Measurements from ENCODE around the gene NAA20. TPM values are rescaled to one million over a fixed set of nuclear protein-coding genes. Genes with fewer than 3 reads are reported as not detected.

Gene NAA20
- total and polyA plus RNA-seq, 7 donors: 26.3 to 74.2 (median 44.9) TPM

GRCh38 chr20:19969106-19969505 lies 48.1 kb upstream of the NAA20 start:
- no peaks in the 10 kb centered on the region for H3K9me3 ChIP-seq
- no peaks in the 10 kb centered on the region for H3K27me3 ChIP-seq
- H3K4me1 ChIP-seq: peaks cover 0 to 27% (median 17%) of the 10 kb centered on the region in 4 donors
- WGBS, 2 donors: 89 to 92% methylated on average over 5 of the region's 5 CpGs
- TF ChIP-seq EP300 (IDR thresholded peaks at IDR 0.05) (no peak), POLR2AphosphoS5 (IDR thresholded peaks at IDR 0.05) (no peak), POLR2A (IDR thresholded peaks at IDR 0.05) (no peak)
- TF ChIP-seq, protein P1, sequence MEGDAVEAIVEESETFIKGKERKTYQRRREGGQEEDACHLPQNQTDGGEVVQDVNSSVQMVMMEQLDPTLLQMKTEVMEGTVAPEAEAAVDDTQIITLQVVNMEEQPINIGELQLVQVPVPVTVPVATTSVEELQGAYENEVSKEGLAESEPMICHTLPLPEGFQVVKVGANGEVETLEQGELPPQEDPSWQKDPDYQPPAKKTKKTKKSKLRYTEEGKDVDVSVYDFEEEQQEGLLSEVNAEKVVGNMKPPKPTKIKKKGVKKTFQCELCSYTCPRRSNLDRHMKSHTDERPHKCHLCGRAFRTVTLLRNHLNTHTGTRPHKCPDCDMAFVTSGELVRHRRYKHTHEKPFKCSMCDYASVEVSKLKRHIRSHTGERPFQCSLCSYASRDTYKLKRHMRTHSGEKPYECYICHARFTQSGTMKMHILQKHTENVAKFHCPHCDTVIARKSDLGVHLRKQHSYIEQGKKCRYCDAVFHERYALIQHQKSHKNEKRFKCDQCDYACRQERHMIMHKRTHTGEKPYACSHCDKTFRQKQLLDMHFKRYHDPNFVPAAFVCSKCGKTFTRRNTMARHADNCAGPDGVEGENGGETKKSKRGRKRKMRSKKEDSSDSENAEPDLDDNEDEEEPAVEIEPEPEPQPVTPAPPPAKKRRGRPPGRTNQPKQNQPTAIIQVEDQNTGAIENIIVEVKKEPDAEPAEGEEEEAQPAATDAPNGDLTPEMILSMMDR (IDR thresholded peaks at IDR 0.05): no peak
- no peak overlapping the region for H3K4me3 ChIP-seq
- no peak for DNase-seq
- peak overlapping the region in 2 of 4 donors; percentile 1 to 35 for H3K27ac ChIP-seq
- H3K36me3 ChIP-seq: peaks cover 0 to 21% (median 4%) of the 10 kb centered on the region in 4 donors
- intact Hi-C loops (cut with DNase I): loop anchor here (5.0 kb wide), 1 partner anchor 33 kb away; no protein-coding TSS in a partner anchor

- intact Hi-C loops (cut with DNase I): loop anchor here (5.0 kb wide), 2 partner anchors 32 to 33 kb away; no protein-coding TSS in a partner anchor
- peaks cover 0 to 21% (median 4%) of the 10 kb centered on the region in 4 donors for H3K36me3 ChIP-seq
Measured at GRCh38 chr20:19969507-19970255, 47.5 kb upstream of the NAA20 start.

DNA sequence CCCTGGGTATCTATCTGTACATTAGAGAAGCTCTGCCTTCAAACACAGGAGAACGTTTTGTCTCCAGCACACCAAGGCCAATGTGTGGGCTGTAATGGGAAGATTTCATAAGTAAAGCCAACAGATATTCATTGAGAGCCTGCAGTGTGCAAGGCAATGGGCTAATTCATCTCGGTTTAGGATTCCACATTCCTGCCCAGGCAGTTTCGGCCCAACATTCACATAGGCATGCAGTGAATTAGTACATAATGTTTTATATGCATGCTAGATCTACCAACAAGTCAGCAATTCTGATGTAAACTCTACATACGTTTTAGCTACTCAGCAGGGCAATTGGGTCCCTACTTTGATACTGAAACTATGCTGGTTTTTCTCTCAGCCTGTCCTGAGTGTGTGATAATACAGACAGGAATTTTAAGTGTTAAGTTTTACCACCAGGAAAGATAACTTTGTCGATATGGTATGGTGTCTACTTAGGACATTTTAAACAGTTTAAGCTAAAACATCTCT lies 46.9 kb upstream of the NAA20 start:
- intact Hi-C loops (cut with DNase I): loop anchor here (5.0 kb wide), 1 partner anchor 33 kb away; no protein-coding TSS in a partner anchor
- Histone ChIP-seq H3K9me3 (no peaks in the 10 kb centered on the region), H3K27ac (peak overlapping the region in 1 of 4 donors; percentile 13), H3K27me3 (no peaks in the 10 kb centered on the region), H3K4me1 (peaks cover 0 to 34% (median 18%) of the 10 kb centered on the region in 4 donors), H3K4me3 (no peak overlapping the region), H3K36me3 (peaks cover 0 to 21% (median 4%) of the 10 kb centered on the region in 4 donors)
- 77 to 83% methylated on average over 5 of the region's 5 CpGs for WGBS, 2 donors
- TF ChIP-seq EP300 (IDR thresholded peaks at IDR 0.05) (no peak), POLR2AphosphoS5 (IDR thresholded peaks at IDR 0.05) (no peak), POLR2A (IDR thresholded peaks at IDR 0.05) (no peak)
- TF ChIP-seq, protein P1 (IDR thresholded peaks at IDR 0.05): no peak
- DNase-seq: no peak

More at GRCh38 chr20:19969507-19970255, 47.5 kb upstream of the NAA20 start:
- H3K4me3 ChIP-seq: no peak overlapping the region
- H3K27me3 ChIP-seq: no peaks in the 10 kb centered on the region
- no peak for DNase-seq
- TF ChIP-seq EP300 (IDR thresholded peaks at IDR 0.05) (no peak), POLR2A (IDR thresholded peaks at IDR 0.05) (no peak), POLR2AphosphoS5 (IDR thresholded peaks at IDR 0.05) (no peak)
- TF ChIP-seq, protein P1 (IDR thresholded peaks at IDR 0.05): no peak
- WGBS, 2 donors: 87 to 89% methylated on average over 5 of the region's 5 CpGs
- no peaks in the 10 kb centered on the region for H3K9me3 ChIP-seq
- H3K27ac ChIP-seq: peak overlapping the region in 1 of 4 donors; percentile 1
- peaks cover 0 to 33% (median 17%) of the 10 kb centered on the region in 4 donors for H3K4me1 ChIP-seq

GRCh38 chr20:19971116-19971515 lies 46.0 kb upstream of the NAA20 start:
- no peak overlapping the region for H3K4me3 ChIP-seq
- intact Hi-C loops (cut with DNase I): loop anchor here (5.0 kb wide), 1 partner anchor 34 kb away; no protein-coding TSS in a partner anchor
- H3K27ac ChIP-seq: peak overlapping the region in 2 of 4 donors; percentile 2 to 41
- no peak for DNase-seq
- WGBS, 2 donors: 85 to 87% methylated on average over 11 of the region's 11 CpGs
- TF ChIP-seq, protein P1 (IDR thresholded peaks at IDR 0.05): no peak
- TF ChIP-seq POLR2A (IDR thresholded peaks at IDR 0.05) (no peak), POLR2AphosphoS5 (IDR thresholded peaks at IDR 0.05) (peak in 2 of 4 donors; percentile 6 to 22), EP300 (IDR thresholded peaks at IDR 0.05) (peak in 1 of 4 donors; percentile 22)
- H3K36me3 ChIP-seq: peaks cover 0 to 21% (median 4%) of the 10 kb centered on the region in 4 donors
- no peaks in the 10 kb centered on the region for H3K9me3 ChIP-seq
- no peaks in the 10 kb centered on the region for H3K27me3 ChIP-seq
- H3K4me1 ChIP-seq: peaks cover 0 to 42% (median 18%) of the 10 kb centered on the region in 4 donors
